HCT116 (cell line): ENCODE measurements around the gene CUL4A.

Experiments
- CEBPB ChIP-seq: IDR thresholded peaks from 2 replicates; pipeline ENCODE4 v1.6.1; 2012; ENCODE audit warnings: low read depth
- FOSL1 ChIP-seq: IDR thresholded peaks from 2 replicates; pipeline ENCODE4 v1.6.1; 2012; ENCODE audit warnings: low read depth
- POLR2A ChIP-seq: IDR thresholded peaks from 2 replicates; pipeline ENCODE4 v1.7.0; 2011; ENCODE audit warnings: borderline replicate concordance; ENCODE audit not compliant: insufficient read depth, insufficient read length; ENCODE audit errors: extremely low read depth
- POLR2AphosphoS5 ChIP-seq: IDR thresholded peaks from 2 replicates; pipeline ENCODE4 v1.6.1; 2011; ENCODE audit warnings: mild to moderate bottlenecking, low read depth, low read length, moderate library complexity
- RAD21 ChIP-seq: IDR thresholded peaks from 2 replicates; pipeline ENCODE4 v1.6.1; 2012; ENCODE audit warnings: low read depth, mild to moderate bottlenecking
- SIN3A ChIP-seq: IDR thresholded peaks from 2 replicates; pipeline ENCODE4 v1.6.1; 2012; ENCODE audit warnings: low read depth
- TF ChIP-seq, protein P1 (sequence below), 3 experiments: fragments of 200-600 bp in 1 of 3; sonication (generic) in 1 of 3; IDR thresholded peaks in 2 of 3; conservative IDR thresholded peaks in 1 of 3; 2 replicates each; pipeline ENCODE4 v1.5.1; 2012 to 2017; ENCODE audit warnings: low read depth in 2 of 3, low read length in 2 of 3, antibody characterized with exemption in 1 of 3, borderline replicate concordance in 1 of 3, control low read depth in 1 of 3, mild to moderate bottlenecking in 1 of 3, mixed read lengths in 1 of 3, mixed run types in 1 of 3, moderate library complexity in 1 of 3; ENCODE audit not compliant: insufficient read depth in 1 of 3
- TF ChIP-seq, protein P2 (sequence below): IDR thresholded peaks from 2 replicates; pipeline ENCODE4 v1.6.1; 2012

DNA sequence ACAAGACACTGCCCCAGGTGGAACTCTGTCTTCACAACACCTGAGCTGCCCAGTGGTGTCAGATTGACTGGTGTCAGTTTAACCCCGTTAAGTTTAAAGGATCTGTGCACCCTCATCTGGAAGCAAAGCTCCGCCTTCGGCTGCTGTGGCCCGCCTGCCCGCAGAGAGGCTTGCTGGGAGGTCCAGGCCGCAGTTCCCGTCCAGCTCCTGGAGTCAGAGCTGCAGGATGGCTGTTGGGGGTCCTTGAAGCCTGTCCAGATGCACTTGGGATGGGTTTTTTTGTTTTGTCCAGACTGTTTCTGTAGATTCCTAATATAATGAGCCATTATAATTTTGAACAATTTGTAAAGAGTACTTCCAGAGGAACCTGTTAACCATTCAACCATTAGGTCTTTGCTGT, 16.1 kb downstream of the CUL4A start:
- TF ChIP-seq, protein P1, sequence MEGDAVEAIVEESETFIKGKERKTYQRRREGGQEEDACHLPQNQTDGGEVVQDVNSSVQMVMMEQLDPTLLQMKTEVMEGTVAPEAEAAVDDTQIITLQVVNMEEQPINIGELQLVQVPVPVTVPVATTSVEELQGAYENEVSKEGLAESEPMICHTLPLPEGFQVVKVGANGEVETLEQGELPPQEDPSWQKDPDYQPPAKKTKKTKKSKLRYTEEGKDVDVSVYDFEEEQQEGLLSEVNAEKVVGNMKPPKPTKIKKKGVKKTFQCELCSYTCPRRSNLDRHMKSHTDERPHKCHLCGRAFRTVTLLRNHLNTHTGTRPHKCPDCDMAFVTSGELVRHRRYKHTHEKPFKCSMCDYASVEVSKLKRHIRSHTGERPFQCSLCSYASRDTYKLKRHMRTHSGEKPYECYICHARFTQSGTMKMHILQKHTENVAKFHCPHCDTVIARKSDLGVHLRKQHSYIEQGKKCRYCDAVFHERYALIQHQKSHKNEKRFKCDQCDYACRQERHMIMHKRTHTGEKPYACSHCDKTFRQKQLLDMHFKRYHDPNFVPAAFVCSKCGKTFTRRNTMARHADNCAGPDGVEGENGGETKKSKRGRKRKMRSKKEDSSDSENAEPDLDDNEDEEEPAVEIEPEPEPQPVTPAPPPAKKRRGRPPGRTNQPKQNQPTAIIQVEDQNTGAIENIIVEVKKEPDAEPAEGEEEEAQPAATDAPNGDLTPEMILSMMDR (IDR thresholded peaks at IDR 0.05 in 2 of 3, conservative IDR thresholded peaks at IDR 0.05 in 1 of 3; ENCODE audit: borderline replicate concordance in 1 of 3, insufficient read depth in 1 of 3, low read depth in 2 of 3, low read length in 2 of 3), result no peak
- no peak for TF ChIP-seq CEBPB
- TF ChIP-seq POLR2AphosphoS5, result no peak
- no peak for TF ChIP-seq RAD21
- no peak for TF ChIP-seq SIN3A
- TF ChIP-seq, protein P2, sequence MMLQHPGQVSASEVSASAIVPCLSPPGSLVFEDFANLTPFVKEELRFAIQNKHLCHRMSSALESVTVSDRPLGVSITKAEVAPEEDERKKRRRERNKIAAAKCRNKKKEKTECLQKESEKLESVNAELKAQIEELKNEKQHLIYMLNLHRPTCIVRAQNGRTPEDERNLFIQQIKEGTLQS, result no peak
- no peak for TF ChIP-seq POLR2A
- no peak for TF ChIP-seq FOSL1
